ENCODE measurements around the gene DDX3X. TPM values are rescaled to one million over a fixed set of nuclear protein-coding genes. Genes with fewer than 3 reads are reported as not detected.

Gene DDX3X
- polyA plus RNA-seq, 1 of the 3 experiments (the other 2 are of a cell fraction): 30.9 TPM

GRCh38 chrX:41339148-41339547, 5.2 kb downstream of the DDX3X start:
- H3K9ac ChIP-seq: no peak overlapping the region
- DNase-seq: no peak
- H3K9me3 ChIP-seq: no peaks in the 10 kb centered on the region
- no peak overlapping the region for H3K27ac ChIP-seq (ENCODE audit: low read depth in 2 of 2, low read length in 1 of 2)
- H3F3A ChIP-seq (replicated peaks; ENCODE audit: insufficient read depth): peaks cover 25% of the 10 kb centered on the region
- TF ChIP-seq CTCF (IDR thresholded peaks at IDR 0.05) (no peak), RXRA (IDR thresholded peaks at IDR 0.05; ENCODE audit: borderline replicate concordance, low read depth) (no peak), ELF1 (IDR thresholded peaks at IDR 0.05) (no peak), POLR2AphosphoS5 (IDR thresholded peaks at IDR 0.05; ENCODE audit: low read depth, low read length) (no peak), IRF3 (IDR thresholded peaks at IDR 0.05; ENCODE audit: low read depth, low read length) (no peak), CHD2 (IDR thresholded peaks at IDR 0.05; ENCODE audit: low read length, partially characterized antibody) (no peak), NRF1 (IDR thresholded peaks at IDR 0.05; ENCODE audit: low read depth, low read length) (no peak), JUND (IDR thresholded peaks at IDR 0.05) (no peak), EP300 (IDR thresholded peaks at IDR 0.05; ENCODE audit: borderline replicate concordance in 1 of 2, low read depth in 1 of 2, low read length in 1 of 2) (no peak), TAF1 (IDR thresholded peaks at IDR 0.05; ENCODE audit: borderline replicate concordance, low read depth, low read length) (no peak), RAD21 (IDR thresholded peaks at IDR 0.05; ENCODE audit: low read length) (no peak), FOSL2 (IDR thresholded peaks at IDR 0.05; ENCODE audit: borderline replicate concordance, low read depth) (no peak), USF1 (IDR thresholded peaks at IDR 0.05; ENCODE audit: borderline replicate concordance, low read depth) (no peak), SMC3 (IDR thresholded peaks at IDR 0.05; ENCODE audit: low read depth, low read length) (no peak), GABPA (IDR thresholded peaks at IDR 0.05; ENCODE audit: low read depth) (no peak), MXI1 (IDR thresholded peaks at IDR 0.05; ENCODE audit: low read depth, low read length) (no peak)
- peaks cover 92% of the 10 kb centered on the region for H4K20me1 ChIP-seq (ENCODE audit: insufficient read depth)
- WGBS (ENCODE audit: low lambda C conversion rate): 93% methylated on average over 4 of the region's 4 CpGs
- H3K4me3 ChIP-seq (ENCODE audit: low read depth in 2 of 2, low read length in 1 of 2): no peak overlapping the region
- no peaks in the 10 kb centered on the region for H3K27me3 ChIP-seq (ENCODE audit: insufficient read depth)
- peaks cover 99% of the 10 kb centered on the region for H3K79me2 ChIP-seq (ENCODE audit: insufficient read depth)
- CTCF ChIA-PET: no interaction called here
- H3K4me1 ChIP-seq (ENCODE audit: control insufficient read depth in 1 of 2, insufficient read depth in 2 of 2, low read depth in 1 of 2, low read length in 1 of 2): peaks cover 0 to 15% of the 10 kb centered on the region in 2 experiments; a peak in 3 of 4 replicates
- H3K9me2 ChIP-seq: no peaks in the 10 kb centered on the region
- no peak overlapping the region for H3K4me2 ChIP-seq
- peaks cover 65% of the 10 kb centered on the region in 2 experiments for H3K36me3 ChIP-seq (replicated peaks in 1 of 2; ENCODE audit: control insufficient read depth in 1 of 2, insufficient read depth in 2 of 2, low read length in 1 of 2)
- no peak overlapping the region for H2AFZ ChIP-seq (ENCODE audit: low read depth)
- POLR2A ChIA-PET: no interaction called here

GRCh38 chrX:41344053-41344452, 10.1 kb downstream of the DDX3X start:
- no peaks in the 10 kb centered on the region for H3K27me3 ChIP-seq (ENCODE audit: insufficient read depth)
- H3K9me3 ChIP-seq: no peaks in the 10 kb centered on the region
- H3K27ac ChIP-seq (ENCODE audit: low read depth in 2 of 2, low read length in 1 of 2): no peak overlapping the region
- H3F3A ChIP-seq (replicated peaks; ENCODE audit: insufficient read depth): peaks cover 59% of the 10 kb centered on the region
- WGBS (ENCODE audit: low lambda C conversion rate): 98% methylated on average over 9 of the region's 9 CpGs
- H3K79me2 ChIP-seq (ENCODE audit: insufficient read depth): peaks cover 82% of the 10 kb centered on the region
- ChIA-PET POLR2A (no interaction called here), CTCF (interaction anchor here (1.7 kb wide), 1 partner anchor 8 kb away, joined by 4 read pairs; no protein-coding TSS in a partner anchor)
- H2AFZ ChIP-seq (ENCODE audit: low read depth): no peak overlapping the region
- peaks cover 95 to 96% of the 10 kb centered on the region in 2 experiments for H3K36me3 ChIP-seq (replicated peaks in 1 of 2; ENCODE audit: control insufficient read depth in 1 of 2, insufficient read depth in 2 of 2, low read length in 1 of 2)
- H3K4me1 ChIP-seq (ENCODE audit: control insufficient read depth in 1 of 2, insufficient read depth in 2 of 2, low read depth in 1 of 2, low read length in 1 of 2): no peaks in the 10 kb centered on the region; a peak in 1 of 4 replicates
- no peak overlapping the region for H3K4me2 ChIP-seq
- no peaks in the 10 kb centered on the region for H3K9me2 ChIP-seq
- no peak overlapping the region for H3K9ac ChIP-seq
- no peak overlapping the region for H3K4me3 ChIP-seq (ENCODE audit: low read depth in 2 of 2, low read length in 1 of 2)
- DNase-seq: no peak
- peaks cover 100% of the 10 kb centered on the region for H4K20me1 ChIP-seq (ENCODE audit: insufficient read depth)
- no peak for TF ChIP-seq CTCF (IDR thresholded peaks at IDR 0.05)
- no peak for TF ChIP-seq JUND (IDR thresholded peaks at IDR 0.05)
- no peak for TF ChIP-seq MXI1 (IDR thresholded peaks at IDR 0.05; ENCODE audit: low read depth, low read length)
- TF ChIP-seq TCF12 (IDR thresholded peaks at IDR 0.05): no peak
- TF ChIP-seq ELF1 (IDR thresholded peaks at IDR 0.05): no peak
- TF ChIP-seq EZH2phosphoT487 (IDR thresholded peaks at IDR 0.05; ENCODE audit: borderline replicate concordance, low read depth): no peak
- no peak for TF ChIP-seq SMC3 (IDR thresholded peaks at IDR 0.05; ENCODE audit: low read depth, low read length)
- TF ChIP-seq MEF2A (IDR thresholded peaks at IDR 0.05; ENCODE audit: borderline replicate concordance, low read depth): no peak
